HG03575 (cell line): ENCODE measurements around the gene HNRNPUL1.
"Not testable (repeated sequence)": the region's sequence is repeated elsewhere in the genome, so short reads cannot be mapped to it uniquely, and the experiment has no call there.

Experiments used
- ATAC-seq: cut with Tn5 transposase; IDR thresholded peaks from one replicate; pipeline ENCODE4 v1.9.1; 2021; ENCODE audit not compliant: unreplicated experiment, insufficient number of reproducible peaks, low FRiP score; ENCODE audit errors: extremely low read depth

Gene HNRNPUL1

GRCh38 chr19:41263850-41264580, at the start of gene HNRNPUL1:
TSS of gene HNRNPUL1 (plus strand) at chr19:41264372. CDS start at chr19:41264504, 132 bp downstream.
- peak; percentile 59 for ATAC-seq

GRCh38 chr19:41217741-41218140, 46.4 kb upstream of the HNRNPUL1 start:
- no peak for ATAC-seq

DNA sequence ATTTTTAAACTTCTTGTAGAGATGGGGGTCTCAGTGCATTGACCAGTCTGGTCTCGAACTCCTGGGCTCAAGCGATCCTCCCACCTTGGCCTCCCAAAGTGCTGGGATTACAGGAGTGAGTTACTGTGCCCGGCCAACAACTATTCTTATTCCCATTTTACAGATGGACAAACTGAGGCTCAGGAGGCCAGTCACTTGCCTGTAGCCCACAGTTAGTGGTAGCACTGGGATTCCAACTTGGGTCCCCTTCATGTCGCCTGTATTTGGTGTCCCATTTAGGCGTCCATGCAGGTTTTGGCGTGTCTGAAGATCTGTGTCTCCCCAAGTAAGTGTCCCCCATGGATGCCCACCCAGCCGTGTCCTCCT, 45.9 kb upstream of the HNRNPUL1 start:
- ATAC-seq = no peak

DNA sequence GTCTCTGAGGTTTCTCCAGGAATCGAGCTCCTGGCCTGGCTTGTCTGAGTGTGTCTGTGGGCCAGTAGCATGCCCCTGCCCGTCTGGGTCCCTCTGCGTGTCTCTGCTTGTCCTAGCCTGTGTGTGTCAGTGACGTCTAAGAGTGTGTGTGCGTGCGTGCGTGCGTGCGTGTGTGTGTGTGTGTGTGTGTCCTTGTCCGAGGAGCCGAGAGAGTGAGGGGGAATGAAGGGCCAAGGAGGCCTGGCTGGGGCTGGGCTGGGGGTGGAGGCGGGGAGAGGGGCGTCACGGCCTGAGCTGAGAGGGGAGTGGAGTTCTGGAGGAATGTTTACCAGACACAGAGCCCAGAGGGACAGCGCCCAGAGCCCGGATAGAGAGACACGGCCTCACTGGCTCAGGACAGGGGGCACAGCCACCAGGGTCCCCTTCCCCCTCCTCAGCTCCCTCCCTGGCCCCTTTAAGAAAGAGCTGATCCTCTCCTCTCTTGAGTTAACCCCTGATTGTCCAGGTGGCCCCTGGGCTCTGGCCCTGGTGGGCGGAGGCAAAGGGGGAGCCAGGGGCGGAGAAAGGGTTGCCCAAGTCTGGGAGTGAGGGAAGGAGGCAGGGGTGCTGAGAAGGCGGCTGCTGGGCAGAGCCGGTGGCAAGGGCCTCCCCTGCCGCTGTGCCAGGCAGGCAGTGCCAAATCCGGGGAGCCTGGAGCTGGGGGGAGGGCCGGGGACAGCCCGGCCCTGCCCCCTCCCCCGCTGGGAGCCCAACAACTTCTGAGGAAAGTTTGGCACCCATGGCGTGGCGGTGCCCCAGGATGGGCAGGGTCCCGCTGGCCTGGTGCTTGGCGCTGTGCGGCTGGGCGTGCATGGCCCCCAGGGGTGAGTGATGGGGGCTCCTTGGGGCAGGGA, 45.3 kb upstream of the HNRNPUL1 start, which contains the start of gene AXL:
Gene AXL (plus strand): TSS at position 609 of the 893 bp plus-strand sequence. CDS start 170 bp downstream, at position 779.
- no peak for ATAC-seq

DNA sequence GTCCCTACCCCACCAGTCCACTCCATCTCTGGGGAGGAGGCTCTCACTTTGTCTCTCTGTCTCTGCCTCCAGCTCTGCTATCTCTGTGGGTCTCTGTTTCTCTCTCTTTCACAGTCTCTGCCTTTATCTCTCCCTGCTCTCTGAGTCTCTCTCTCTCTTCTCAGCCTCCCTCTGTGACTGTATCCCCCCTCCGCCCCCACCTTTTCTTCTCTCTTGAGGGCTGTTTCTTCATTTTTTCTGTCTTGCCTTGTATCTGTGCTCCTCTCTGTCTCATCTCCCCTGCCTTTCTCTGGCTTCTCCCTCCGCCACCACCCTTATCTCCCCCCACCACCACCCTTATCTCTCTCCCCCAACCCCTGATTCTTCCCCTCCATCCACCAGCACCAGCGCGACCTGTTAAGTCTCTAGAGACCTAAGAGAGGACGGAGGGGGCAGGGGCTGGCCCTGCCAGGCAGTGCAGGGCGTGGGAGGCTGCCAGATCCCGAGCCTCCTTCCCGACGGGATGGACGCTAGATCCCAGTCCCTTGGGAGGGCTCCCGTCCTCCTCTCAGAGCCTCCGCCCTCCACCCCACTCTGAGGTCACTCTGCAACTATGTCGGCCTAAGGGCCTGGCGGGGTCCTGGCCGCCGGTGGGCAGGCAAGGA, 44.1 kb upstream of the HNRNPUL1 start:
- ATAC-seq = no peak

- no peak for ATAC-seq
Observed at GRCh38 chr19:41220811-41221210, 43.4 kb upstream of the HNRNPUL1 start.

GRCh38 chr19:41221514-41222205, 42.5 kb upstream of the HNRNPUL1 start:
- ATAC-seq = no peak

DNA sequence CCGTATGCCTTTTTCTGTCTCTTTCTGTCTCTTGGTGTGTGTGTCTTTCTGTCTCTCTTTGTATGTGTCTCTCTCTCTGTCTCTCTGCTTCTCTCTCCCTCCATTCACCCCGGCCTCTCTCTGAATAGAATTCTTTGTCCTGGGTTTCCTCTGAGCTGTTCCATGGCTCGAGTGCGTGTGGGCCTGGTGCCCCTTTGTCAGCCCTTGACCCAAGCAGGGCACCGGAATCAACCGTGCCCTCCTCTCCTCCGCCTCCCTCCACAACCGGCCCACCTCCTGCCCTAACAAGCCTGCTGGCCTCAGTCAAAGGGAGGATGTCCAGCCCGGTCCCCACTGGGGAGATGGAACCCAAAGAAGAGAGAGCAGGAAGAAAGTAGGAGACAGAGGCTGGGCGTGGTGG, 41.9 kb upstream of the HNRNPUL1 start:
- ATAC-seq = no peak

GRCh38 chr19:41223431-41224234, 40.5 kb upstream of the HNRNPUL1 start:
- ATAC-seq = no peak

DNA sequence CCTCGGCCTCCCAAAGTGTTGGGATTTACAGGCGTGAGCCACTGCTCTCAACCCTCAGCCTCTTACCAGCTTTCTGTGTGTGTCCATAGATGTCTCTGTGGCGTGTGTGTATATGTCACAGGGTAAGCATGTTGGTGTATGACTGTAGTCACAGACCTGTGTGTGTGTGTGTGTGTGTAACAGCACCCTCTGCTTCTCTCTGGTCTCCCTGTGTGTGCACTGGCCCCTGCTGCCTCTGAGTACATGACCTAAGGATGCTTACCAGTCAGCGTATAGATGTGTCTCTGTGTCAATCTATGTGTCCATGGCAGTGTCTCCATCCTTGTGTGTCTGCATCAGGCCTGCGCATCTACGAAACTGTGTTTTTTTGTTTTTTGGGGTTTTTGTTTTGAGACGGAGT, 39.5 kb upstream of the HNRNPUL1 start:
- no peak for ATAC-seq

- ATAC-seq = no peak
Observed at GRCh38 chr19:41225238-41226052, 38.7 kb upstream of the HNRNPUL1 start.

GRCh38 chr19:41226053-41226873, 37.9 kb upstream of the HNRNPUL1 start:
- no peak for ATAC-seq

GRCh38 chr19:41226874-41227390, 37.2 kb upstream of the HNRNPUL1 start:
- no peak for ATAC-seq

GRCh38 chr19:41228486-41228885, 35.7 kb upstream of the HNRNPUL1 start:
- ATAC-seq = no peak

DNA sequence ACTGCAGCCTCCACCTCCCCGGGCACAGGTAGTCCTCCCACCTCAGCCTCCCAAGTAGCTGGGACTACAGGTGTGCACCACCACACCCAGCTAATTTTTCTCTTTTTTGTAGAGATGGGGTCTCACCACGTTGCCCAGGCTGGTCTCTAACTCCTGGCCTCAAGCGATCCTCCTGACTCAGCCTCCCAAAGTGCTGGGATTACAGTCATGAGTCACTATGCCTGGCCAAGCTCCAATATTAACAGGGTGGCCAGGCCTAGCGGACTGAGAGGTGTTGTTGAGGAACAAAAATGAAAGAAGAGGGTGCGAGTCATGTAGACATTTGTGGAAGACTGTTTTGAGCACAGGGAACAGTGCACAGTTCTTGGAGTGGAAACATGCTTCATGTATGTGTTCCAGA, 34.8 kb upstream of the HNRNPUL1 start:
- ATAC-seq = not testable (repeated sequence)

GRCh38 chr19:41230067-41230857, 33.9 kb upstream of the HNRNPUL1 start:
- ATAC-seq = no peak
